GM21390 (cell line): ENCODE measurements around the gene COX6B2.

Experiments
- ATAC-seq: cut with Tn5 transposase; IDR thresholded peaks from one replicate; pipeline ENCODE4 v1.9.1; 2021; ENCODE audit not compliant: unreplicated experiment

COX6B2 gene

DNA sequence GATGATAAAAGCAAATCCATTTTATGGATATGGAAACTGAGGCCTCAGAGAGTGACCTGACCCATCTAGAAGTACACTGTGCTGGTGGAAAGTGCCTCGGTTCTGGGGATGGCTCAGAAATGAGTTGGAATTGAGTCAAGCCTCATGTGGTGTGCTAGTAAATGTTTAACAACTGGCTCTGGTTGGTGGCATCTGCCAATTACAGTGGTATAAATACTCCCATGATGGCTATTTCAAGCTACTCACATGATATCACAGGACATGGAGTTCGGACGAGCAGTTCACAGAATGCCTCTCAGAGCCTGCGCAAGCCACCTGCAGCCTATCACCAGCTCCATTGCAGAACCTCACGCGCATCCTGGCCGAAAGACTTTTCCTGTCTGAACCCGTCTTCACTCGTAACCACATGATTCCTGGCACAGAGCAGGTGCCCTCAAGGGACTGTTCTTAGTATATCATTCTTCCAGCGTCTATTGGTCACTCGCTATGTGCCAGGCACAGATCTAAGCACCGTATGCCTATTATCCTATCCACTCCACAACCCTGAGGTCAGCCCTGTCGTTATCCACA is 38.5 kb downstream of the COX6B2 start:
- no peak for ATAC-seq

DNA sequence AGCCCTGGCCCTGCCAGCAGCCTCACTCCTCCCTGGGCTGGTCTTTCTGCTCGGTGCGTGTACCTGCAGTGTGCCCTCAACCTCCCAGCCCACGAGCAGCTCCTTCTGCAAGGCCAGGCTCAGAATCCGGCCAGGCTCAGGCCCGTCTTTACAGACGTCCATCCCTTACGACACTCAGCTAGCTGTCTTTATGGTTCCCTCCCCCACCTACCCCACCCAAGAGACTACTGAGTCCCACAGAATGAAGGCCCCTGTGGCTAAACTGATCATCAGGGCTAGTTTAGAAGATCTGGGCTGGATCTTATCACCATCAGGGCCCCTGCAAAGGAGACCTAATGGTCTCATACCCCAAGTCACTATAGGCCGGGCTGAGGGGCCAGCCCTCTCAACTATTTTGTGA is 40.1 kb downstream of the COX6B2 start:
- ATAC-seq: no peak

DNA sequence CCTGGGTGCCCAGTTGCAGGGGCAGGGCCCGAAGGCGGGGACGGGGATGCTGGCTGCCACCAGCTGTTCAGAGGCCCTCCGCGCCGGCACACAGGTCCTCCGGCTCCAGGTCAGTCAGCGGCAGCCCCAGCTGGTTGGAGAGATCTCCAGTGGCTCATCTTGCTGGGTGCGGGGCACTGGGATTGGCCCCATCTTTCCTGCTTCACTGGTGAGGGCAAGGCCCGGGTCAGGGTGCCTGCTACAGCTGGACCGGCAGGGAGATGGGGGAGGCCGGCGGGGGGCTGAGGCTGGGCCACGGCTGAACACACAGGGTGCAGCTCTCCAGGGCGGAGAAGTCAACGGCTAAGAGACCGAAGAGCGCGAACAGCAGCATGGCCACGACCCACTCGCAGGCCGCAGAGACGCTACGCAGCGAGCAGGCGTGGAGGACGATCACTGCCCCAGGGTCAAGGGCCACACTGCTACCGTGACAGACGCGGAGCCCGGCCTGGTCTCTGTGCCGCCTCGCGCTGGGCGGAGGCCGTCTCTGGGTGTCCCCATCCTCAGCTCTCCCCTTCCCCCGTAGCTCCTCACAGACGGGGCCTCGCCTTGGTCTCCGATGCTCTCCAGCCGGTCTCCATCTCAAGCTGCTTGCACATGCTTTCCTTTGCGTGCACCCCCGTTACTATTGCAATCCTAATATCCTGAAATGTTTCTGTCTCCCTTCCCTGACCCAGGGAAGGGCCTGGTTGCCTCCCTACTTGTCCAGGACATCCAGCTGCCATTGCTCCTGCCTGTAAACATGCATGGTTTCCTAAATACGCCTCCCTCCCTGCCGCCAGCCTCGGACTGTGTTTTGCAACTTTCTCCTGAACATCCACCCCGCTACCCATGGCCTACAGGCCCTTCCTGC is 41.7 kb downstream of the COX6B2 start:
- no peak for ATAC-seq

DNA sequence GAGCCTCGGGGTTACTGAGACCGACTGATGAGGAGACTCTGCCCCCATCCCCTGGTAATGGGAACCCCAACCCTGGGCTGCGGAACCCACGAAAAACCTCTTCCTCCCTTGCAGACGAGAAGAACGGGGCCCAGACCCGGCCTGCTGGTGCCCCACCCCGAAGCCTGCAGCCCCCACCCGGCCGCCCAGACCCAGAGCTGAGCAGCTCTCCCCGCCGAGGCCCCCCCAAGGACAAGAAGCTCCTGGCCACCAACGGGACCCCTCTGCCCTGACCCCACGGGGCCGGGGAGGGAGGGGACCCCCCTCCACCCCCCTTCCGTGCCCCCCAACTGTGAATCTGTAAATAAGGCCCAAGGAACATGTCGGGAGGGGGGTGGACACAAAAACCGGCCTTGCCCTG is 42.7 kb downstream of the COX6B2 start:
- ATAC-seq: no peak

DNA sequence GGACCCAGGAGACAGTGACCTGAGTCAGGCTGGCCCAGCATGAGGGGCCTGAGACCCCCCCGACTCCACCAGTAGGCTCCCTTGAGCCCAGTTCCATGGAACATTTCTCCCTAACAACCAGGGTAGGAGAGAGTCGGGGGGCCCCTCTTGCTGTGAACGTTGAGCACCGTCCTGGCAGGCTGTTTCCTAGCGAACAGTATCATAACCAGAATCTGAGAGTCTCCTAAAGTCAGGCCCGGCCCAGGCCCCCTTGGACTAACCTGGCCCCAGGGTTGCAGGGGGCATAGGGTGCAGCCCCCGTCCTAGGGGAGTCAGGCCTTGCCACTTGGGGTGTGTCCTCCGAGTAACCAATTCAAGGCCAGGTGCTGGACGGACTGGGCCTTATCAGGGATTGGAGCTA is 43.1 kb downstream of the COX6B2 start:
- no peak for ATAC-seq

DNA sequence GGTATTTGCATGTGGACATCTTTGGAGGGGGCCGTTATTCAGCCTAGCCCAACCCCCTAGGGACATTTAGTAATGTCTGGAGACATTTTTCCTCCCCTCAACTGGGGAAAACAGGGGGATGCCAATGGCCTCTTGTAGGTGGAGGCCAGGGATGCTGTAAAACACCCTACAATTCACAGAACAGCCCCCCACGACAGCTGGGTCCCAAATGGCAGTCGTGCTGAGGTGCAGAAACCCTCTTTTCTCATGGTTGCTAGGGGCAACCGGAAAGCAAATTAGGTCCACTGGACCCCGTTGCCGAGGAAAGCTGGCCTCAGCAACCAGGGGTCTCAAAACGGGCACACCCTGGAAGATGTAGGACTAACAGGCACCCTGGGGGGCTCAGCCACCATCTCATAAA is 44.0 kb downstream of the COX6B2 start:
- no peak for ATAC-seq

DNA sequence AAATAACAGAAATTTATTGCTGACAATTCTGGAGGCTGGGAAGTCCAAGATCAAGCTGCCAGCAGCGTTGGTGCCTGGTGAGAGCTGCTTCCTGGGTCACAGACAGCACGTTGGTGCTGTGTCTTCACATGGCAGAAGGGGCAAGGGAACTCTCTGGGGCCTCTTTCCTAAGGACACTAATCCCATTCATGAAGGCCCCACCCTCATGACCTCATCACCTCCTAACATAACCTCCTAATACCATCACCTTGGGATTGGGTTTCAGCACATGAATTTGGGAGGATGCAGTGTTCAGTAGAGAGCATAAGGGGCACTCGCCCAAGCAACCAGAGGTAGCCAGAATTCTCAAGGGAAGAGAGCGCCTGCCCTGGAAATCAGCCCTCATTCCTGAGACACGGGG is 45.1 kb downstream of the COX6B2 start:
- ATAC-seq: no peak

DNA sequence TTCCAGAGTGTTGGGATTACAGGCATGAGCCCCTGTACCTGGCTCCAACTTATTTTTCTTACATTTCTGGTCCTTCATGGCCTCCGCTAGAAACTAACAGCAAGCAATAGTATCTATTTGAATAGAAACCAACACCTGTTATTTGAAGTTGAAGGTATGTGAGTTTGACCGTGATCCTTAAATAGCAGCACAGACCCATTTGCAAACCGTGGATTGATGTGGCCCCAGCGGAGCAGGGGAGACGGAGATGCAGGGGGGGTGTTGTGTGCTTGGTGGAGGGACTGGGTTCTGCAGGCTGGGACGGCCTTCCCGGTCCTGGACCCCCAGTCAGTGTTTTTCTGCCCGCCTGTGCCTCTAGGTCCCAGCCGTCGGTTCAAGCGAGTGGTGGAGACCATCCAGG is 46.2 kb downstream of the COX6B2 start:
- no peak for ATAC-seq

DNA sequence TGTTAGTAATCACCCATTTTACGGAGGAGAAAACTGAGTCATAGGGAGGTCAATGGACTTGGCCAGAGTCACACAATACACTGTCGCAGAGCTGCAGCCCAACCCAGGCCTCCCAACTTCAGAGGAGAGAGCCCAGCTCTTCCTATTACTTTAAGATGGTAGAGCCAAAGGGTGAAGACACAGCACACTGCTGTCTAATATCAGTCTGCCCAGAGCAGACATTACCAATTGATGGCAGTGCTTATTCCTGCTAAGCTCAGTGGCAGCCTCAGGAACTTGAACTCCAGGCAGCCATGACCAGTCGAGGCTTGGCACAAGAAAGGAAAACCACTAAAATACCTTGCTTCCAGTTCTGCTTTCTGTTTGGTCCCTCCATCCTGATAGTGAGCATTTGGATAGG is 47.8 kb downstream of the COX6B2 start:
- no peak for ATAC-seq

DNA sequence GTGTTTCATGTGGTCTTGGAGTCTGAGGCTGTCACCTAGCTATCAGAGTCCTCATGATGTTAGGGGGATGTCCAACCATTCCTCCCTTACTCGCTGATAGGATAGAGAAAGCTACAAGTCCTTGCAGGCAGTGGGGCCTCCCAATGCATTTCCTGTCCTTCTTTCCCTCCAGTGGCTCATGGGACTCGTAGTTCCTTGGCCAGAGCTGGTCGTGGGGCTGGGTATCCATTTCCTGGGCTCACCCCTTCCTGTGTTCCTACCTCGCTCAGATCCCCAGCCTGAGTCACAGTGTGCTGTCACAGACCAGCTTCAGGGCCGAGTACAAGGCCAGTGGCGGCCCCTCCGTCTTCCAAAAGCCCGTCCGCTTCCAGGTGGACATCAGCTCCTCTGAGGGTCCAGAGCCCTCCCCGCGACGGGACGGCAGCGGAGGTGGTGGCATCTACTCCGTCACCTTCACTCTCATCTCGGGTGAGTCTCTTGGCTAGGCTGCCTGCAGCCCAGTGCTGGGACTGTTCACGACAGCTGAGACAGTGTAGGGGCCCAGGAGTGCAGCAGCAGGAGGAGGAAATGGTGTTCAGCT is 48.4 kb downstream of the COX6B2 start:
- no peak for ATAC-seq

DNA sequence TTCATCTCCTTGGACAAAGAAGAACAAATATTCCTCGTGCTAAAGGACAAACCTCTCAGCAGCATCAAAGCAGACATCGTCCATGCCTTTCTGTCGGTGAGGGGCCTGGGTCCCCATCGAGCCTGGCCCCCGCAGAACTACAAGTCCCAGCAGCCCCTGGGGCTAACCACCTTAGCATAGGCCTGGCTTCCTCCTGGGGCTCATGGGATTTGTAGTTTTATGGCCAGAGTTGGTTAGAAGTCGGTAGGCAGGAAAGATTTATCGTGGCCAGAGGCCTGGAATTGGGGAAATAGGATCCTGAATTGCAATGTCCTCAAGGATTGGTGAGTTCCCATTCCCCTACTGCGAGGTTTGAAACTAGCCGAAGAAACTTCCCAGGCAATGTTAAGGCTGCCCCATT is 49.0 kb downstream of the COX6B2 start:
- no peak for ATAC-seq

DNA sequence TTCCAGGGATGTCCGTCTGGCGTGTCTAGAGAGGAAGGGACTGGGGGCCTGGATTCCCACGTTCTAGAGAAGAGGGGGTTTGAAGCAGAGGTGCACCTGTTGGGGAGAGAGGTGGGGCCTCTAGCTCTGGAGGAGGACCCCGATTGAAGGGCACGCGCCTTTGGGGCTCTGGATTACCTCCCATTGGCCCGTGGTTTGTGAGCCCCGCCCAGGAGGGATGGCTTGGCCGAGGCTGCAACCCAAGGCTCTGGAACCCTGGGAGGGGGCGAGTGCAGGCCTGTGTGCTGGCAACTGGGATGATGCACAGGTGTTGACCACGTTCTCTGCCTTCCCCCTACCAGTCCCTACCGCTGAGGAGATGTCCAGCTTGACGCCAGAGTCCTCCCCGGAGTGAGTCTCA is 49.5 kb downstream of the COX6B2 start:
- ATAC-seq: no peak

DNA sequence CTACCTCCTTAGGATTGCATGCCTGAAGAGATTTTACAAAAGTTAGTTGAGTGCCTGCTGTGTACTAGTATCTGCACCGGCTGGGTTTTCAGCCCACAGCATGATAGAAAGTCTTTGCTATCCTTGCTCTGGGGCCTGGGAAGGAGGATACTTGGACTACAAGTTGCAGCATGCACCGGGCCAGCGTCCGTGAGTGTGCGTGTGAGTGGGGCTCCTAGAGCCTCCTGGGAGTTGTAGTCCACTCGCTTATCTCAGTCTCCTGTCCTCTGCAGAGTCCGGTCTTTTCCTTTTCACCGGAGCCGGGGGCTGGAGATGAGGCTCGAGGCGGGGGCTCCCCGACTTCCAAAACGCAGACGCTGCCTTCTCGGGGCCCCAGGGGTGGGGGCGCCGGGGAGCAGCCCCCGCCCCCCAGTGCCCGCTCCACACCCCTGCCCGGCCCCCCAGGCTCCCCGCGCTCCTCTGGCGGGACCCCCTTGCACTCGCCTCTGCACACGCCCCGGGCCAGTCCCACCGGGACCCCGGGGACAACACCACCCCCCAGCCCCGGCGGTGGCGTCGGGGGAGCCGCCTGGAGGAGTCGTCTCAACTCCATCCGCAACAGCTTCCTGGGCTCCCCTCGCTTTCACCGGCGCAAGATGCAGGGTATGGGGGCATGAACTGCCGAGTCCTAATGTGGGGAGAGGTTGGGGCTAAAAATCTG is 50.1 kb downstream of the COX6B2 start:
- ATAC-seq: no peak

DNA sequence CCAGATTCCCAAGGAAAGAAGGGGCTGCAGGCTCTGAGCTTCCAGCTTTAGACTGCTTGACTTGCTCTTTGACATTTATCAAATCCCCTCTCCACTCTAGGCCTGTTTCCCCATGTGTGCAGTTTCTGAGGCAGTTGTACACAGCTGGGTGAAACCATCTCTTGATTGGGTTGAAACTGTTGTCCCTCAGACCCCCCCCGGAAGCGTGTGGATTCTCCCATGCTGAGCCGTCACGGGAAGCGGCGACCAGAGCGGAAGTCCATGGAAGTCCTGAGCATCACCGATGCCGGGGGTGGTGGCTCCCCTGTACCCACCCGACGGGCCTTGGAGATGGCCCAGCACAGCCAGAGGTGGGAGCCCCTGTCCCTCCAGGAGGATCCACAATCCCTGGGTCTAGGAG is 51.0 kb downstream of the COX6B2 start:
- ATAC-seq: no peak

DNA sequence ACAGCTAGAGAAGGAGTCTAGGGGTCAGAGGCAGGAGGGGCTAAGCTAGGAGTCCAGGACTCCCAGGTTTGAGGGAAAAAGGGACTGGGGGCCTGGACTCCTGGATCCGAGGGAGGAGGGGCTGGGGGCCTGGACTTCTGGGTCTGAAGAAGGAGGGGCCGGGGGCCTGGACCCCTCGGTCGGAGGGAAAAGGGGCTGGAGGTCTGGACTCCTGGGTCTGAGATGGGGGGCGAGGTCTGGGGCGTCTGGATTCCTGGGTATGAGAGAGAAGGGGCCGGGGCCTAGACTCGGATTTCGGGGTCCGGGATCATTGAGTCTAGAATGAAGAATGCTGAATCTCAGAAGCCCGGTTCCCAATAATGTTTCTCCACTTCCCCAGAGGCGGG is 52.2 kb downstream of the COX6B2 start:
- ATAC-seq: no peak

DNA sequence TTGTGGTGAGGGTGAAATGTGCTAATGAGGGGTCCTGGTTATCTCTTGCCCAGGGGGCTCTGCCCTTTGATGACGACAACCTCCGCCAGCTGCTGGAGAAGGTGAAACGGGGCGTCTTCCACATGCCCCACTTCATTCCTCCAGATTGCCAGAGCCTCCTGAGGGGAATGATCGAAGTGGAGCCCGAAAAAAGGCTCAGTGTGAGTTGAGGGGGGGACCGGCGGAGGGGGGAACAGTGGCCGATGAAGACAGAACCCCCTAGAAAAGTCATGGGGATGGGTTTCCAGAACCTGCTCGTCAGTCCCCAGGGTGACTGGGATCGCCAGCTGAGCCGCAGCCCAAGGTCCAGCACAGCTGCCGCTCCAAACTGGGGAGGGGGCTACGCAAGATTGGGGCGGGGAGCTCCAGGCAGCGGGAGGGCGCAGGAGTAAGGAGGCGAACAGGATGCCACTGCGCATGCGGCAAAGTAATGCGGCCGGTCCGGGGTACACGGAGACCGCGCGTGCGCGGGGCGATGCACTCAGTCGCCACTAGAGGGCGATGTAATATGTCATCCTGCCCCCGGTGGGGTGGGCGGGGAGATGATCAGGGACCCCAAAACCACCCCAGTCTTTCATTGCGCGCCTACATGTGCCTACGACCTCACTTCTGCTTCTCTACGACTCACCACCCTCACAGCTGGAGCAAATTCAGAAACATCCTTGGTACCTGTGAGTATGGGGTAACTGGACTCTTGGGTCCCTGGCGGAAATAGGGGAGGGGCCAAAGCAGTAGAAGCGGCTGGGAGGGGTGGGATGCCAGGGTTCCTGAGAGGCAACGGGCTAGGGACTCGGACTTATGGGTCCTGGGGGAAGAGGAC is 52.8 kb downstream of the COX6B2 start:
- ATAC-seq: no peak

DNA sequence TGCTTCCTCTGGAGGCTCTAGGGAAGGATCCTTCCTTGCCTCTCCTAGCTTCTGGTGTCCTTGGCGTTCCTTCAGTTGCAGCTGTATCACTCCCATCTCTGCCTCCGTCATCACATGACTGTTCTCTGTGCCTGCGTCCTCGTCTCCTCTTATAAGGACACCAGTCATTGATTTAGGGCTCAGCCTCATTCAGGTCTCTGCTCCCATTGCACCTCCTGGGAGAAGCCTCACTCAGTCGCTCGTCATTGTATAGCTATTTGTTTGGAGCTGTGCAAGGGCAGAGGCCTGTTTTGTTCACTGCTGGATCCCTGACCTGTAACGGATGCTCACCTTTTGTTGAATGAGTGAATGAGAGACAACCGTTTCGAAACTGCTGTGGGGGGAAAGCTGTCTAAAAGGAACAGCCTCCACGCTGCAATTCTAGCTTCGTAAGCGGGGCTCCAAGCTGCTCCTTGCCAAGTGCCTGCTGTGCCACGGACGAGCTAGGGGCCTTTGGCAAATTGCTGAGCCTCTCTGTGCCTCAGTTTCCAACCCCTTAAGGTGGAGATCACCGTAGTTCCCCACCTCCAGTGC is 53.5 kb downstream of the COX6B2 start:
- no peak for ATAC-seq

DNA sequence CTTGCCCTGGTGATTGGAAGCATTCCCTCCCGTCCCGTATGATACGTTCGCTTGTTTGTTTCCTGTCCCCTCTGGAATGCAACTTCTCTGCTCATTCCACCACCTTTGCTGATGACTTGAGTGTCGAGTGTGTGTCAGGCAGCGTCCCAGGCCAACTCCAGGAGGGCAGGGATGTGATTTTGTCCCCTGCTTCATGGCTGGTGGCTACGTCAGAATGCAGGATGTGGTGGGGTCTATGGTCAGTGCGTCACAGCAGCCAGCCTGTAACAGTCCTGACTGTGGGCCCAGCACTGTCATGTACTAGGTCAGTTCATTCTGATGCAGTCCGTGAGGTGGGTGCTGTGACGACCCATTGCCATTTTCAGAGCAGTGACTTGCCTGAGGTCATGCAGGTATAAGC is 54.5 kb downstream of the COX6B2 start:
- ATAC-seq: no peak
